Measurements from ENCODE around the gene GDPD2. TPM values are rescaled to one million over a fixed set of nuclear protein-coding genes. Genes with fewer than 3 reads are reported as not detected.
A peak's percentile ranks its signal among the peaks of the same experiment; 100 is the strongest.

The GDPD2 gene
- total RNA-seq, 1 experiment from 2014 or later, result 0.04 TPM

DNA sequence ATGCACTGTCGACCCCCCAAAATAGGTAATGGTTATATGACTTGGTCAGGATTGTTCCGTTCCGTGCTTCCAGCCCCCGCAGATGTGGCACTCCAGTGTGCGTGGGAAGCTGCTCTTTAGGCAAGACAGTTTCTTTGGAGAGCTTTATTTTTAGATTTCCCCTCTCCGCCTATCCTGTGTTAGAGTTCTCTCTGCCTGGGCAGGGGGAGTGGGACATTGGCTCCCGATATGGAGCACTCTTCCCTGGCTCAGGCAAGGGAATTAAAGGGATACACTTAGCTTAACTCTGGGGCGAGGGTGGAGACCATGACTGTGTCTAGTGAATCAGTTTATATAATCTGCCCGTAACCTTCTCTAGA lies 57.5 kb downstream of the GDPD2 start:
- Histone ChIP-seq H3K9me2 (replicated peaks; ENCODE audit: low read length) (no peaks in the 10 kb centered on the region), H3K27me3 (ENCODE audit: low read length) (no peaks in the 10 kb centered on the region), H3F3A (ENCODE audit: low read length, unreplicated experiment) (peaks cover 8% of the 10 kb centered on the region), H3K27ac (ENCODE audit: low read length) (peak overlapping the region; percentile 99), H3K36me3 (ENCODE audit: low read depth, low read length) (peaks cover 15% of the 10 kb centered on the region; the same call in 1 of the 2 replicates), H3K4me1 (ENCODE audit: insufficient read depth, low read length) (peaks cover 79% of the 10 kb centered on the region), H3K9ac (ENCODE audit: low read length) (peak overlapping the region; percentile 75; the same call in 1 of the 2 replicates), H4K20me1 (ENCODE audit: low read length) (no peaks in the 10 kb centered on the region), H2AFZ (ENCODE audit: low read length) (no peak overlapping the region), H3K4me3 (ENCODE audit: low read length) (no peak overlapping the region), H3K9me3 (ENCODE audit: low read length) (no peaks in the 10 kb centered on the region), H3K79me2 (ENCODE audit: low read length) (peaks cover 41% of the 10 kb centered on the region), H3K4me2 (ENCODE audit: low read length) (peak overlapping the region; percentile 78)
- no peak for DNase-seq
- intact Hi-C loops (cut with micrococcal nuclease), result no loop called here
- POLR2A ChIA-PET (ENCODE audit: unreplicated experiment), result no interaction called here
- no peak for ATAC-seq
- no TSS peak for BruUV-seq (replicated peaks)
- CTCF ChIA-PET, result interaction anchor here (0.6 kb wide), 1 partner anchor 73 kb away, joined by 3 read pairs; no protein-coding TSS in a partner anchor
- TF ChIP-seq, protein P1, sequence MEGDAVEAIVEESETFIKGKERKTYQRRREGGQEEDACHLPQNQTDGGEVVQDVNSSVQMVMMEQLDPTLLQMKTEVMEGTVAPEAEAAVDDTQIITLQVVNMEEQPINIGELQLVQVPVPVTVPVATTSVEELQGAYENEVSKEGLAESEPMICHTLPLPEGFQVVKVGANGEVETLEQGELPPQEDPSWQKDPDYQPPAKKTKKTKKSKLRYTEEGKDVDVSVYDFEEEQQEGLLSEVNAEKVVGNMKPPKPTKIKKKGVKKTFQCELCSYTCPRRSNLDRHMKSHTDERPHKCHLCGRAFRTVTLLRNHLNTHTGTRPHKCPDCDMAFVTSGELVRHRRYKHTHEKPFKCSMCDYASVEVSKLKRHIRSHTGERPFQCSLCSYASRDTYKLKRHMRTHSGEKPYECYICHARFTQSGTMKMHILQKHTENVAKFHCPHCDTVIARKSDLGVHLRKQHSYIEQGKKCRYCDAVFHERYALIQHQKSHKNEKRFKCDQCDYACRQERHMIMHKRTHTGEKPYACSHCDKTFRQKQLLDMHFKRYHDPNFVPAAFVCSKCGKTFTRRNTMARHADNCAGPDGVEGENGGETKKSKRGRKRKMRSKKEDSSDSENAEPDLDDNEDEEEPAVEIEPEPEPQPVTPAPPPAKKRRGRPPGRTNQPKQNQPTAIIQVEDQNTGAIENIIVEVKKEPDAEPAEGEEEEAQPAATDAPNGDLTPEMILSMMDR (conservative IDR thresholded peaks at IDR 0.05; ENCODE audit: low read depth, low read length), result no peak
- TF ChIP-seq EZH2phosphoT487 (IDR thresholded peaks at IDR 0.05; ENCODE audit: borderline replicate concordance, low read length) (no peak), EZH2 (IDR thresholded peaks at IDR 0.05; ENCODE audit: low read length, unreplicated experiment) (no peak)

DNA sequence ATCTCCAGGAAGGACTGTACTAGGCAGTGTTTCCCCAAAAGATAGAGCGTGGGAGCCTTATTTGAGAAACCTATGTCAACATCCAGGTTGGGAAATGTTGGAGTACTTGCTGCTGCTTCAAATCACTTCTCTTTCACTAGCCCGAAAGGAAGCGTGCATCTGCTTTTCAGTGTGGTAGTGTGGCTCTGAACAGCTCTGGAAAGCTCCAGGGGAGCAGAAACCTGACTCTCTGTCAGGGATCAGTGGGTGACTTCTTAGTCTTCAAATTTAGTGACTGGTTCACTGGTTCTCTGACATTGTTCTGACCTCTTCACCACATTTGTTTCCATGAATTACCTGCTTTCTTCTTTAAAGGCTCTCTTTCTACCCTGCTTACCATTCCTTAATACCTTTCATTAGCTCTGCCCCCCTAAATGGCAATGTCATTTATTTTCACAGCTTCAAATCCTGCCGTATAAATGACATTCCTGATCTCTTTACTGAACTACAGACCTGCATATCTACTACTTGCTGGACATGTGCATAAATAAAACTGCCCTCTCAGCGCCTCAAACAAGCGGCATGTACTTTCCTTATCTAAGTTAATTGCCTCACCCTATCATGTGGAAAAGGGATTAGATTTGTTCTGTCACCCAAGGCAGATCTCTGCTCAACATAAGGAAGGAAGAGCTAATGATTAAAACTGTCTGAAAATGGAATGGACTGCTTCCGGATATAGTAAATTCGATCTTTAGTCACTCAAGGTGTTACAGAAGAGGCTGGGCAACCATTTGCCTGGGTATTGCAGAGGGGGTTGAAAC lies 58.6 kb downstream of the GDPD2 start:
- DNase-seq (no peak), ATAC-seq (no peak)
- Histone ChIP-seq H3F3A (ENCODE audit: low read length, unreplicated experiment) (peaks cover 8% of the 10 kb centered on the region), H3K9ac (ENCODE audit: low read length) (no peak overlapping the region), H4K20me1 (ENCODE audit: low read length) (no peaks in the 10 kb centered on the region), H3K36me3 (ENCODE audit: low read depth, low read length) (peaks cover 15% of the 10 kb centered on the region), H3K4me1 (ENCODE audit: insufficient read depth, low read length) (peaks cover 75% of the 10 kb centered on the region), H3K79me2 (ENCODE audit: low read length) (peaks cover 41% of the 10 kb centered on the region), H3K4me3 (ENCODE audit: low read length) (no peak overlapping the region), H2AFZ (ENCODE audit: low read length) (no peak overlapping the region), H3K27ac (ENCODE audit: low read length) (peak overlapping the region; percentile 99; the same call in 1 of the 2 replicates), H3K9me2 (replicated peaks; ENCODE audit: low read length) (no peaks in the 10 kb centered on the region), H3K27me3 (ENCODE audit: low read length) (no peaks in the 10 kb centered on the region), H3K9me3 (ENCODE audit: low read length) (no peaks in the 10 kb centered on the region), H3K4me2 (ENCODE audit: low read length) (no peak overlapping the region)
- ChIA-PET POLR2A (ENCODE audit: unreplicated experiment) (interaction anchor here (0.6 kb wide), 1 partner anchor 183 kb away, joined by 6 read pairs; no protein-coding TSS in a partner anchor), CTCF (no interaction called here)
- no peak for TF ChIP-seq EZH2phosphoT487 (IDR thresholded peaks at IDR 0.05; ENCODE audit: borderline replicate concordance, low read length)
- TF ChIP-seq, protein P1 (conservative IDR thresholded peaks at IDR 0.05; ENCODE audit: low read depth, low read length), result no peak
- TF ChIP-seq EZH2 (IDR thresholded peaks at IDR 0.05; ENCODE audit: low read length, unreplicated experiment), result no peak
- BruUV-seq (replicated peaks), result no TSS peak
- intact Hi-C loops (cut with micrococcal nuclease), result no loop called here

DNA sequence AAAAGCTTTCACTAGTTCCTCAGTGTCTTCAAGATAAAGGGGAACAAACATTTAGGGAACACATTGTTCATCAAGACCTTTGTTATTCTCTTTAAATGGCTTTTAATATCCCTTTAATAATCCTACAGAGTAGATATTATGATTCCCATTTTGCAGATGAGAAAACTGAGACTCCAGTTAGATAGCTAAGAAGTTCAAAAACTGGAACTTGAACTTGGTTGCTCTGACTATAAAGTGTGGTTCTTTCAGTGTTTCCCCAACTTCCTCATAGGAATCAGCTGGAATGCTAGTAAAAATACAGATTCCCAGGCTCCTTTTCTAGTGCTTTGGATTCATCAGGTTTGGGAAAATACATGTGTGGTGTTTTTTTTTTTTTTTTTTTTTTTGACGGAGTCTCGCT lies 59.2 kb downstream of the GDPD2 start:
- Histone ChIP-seq H3K4me3 (ENCODE audit: low read length) (no peak overlapping the region), H3K27ac (ENCODE audit: low read length) (no peak overlapping the region), H3K4me2 (ENCODE audit: low read length) (no peak overlapping the region), H3K9ac (ENCODE audit: low read length) (no peak overlapping the region), H3K79me2 (ENCODE audit: low read length) (peaks cover 41% of the 10 kb centered on the region), H3K4me1 (ENCODE audit: insufficient read depth, low read length) (peaks cover 69% of the 10 kb centered on the region), H3F3A (ENCODE audit: low read length, unreplicated experiment) (peaks cover 8% of the 10 kb centered on the region), H3K9me2 (replicated peaks; ENCODE audit: low read length) (no peaks in the 10 kb centered on the region), H3K27me3 (ENCODE audit: low read length) (no peaks in the 10 kb centered on the region), H2AFZ (ENCODE audit: low read length) (no peak overlapping the region), H4K20me1 (ENCODE audit: low read length) (no peaks in the 10 kb centered on the region), H3K36me3 (ENCODE audit: low read depth, low read length) (peaks cover 15% of the 10 kb centered on the region), H3K9me3 (ENCODE audit: low read length) (no peaks in the 10 kb centered on the region)
- ATAC-seq, result no peak
- no peak for DNase-seq
- ChIA-PET POLR2A (ENCODE audit: unreplicated experiment) (interaction anchor here (0.6 kb wide), 1 partner anchor 192 kb away, joined by 3 read pairs; the partner anchor contains the start of genes KIF4A and PDZD11), CTCF (no interaction called here)
- TF ChIP-seq EZH2phosphoT487 (IDR thresholded peaks at IDR 0.05; ENCODE audit: borderline replicate concordance, low read length), result no peak
- TF ChIP-seq EZH2 (IDR thresholded peaks at IDR 0.05; ENCODE audit: low read length, unreplicated experiment), result no peak
- TF ChIP-seq, protein P1 (conservative IDR thresholded peaks at IDR 0.05; ENCODE audit: low read depth, low read length), result no peak
- intact Hi-C loops (cut with micrococcal nuclease), result no loop called here
- BruUV-seq (replicated peaks), result no TSS peak
